HepG2 (cell line): ENCODE results near the gene TOP2A. TPM values are rescaled to one million over a fixed set of nuclear protein-coding genes. Genes with fewer than 3 reads are reported as not detected.

Source experiments
- ATAC-seq: fragments of 200-7000 bp; cut with Tn5 transposase; 3 replicates; pipeline ENCODE4 v1.9.1; 2020; ENCODE audit warnings: mild to moderate bottlenecking, moderate library complexity
- BruUV-seq: library from RNA; stranded (reverse); fragments of 400-500 nt; replicated peaks from 2 replicates; lab custom pipeline; 2021; lab: Mats Ljungman, UMichigan
- CTCF ChIA-PET: fragments of 300-600 bp; formaldehyde crosslinking; extraction: SDS; loops from one replicate; lab custom pipeline; 2021; ENCODE audit warnings: low total read pairs, inconsistent platforms, low intra/inter-chr PET ratio; lab: Yijun Ruan, JAX
- POLR2A ChIA-PET: fragments of 350-600 bp; sonication (Branson Sonifier 250); formaldehyde crosslinking; loops from one replicate; lab custom pipeline; 2020; ENCODE audit warnings: antibody characterized with exemption, inconsistent platforms; lab: Yijun Ruan, JAX
- DNase-seq: peaks from one replicate; pipeline ENCODE4 v3.0.0-alpha.2; 2015; ENCODE audit warnings: low spot score
- FAIRE-seq: peaks from 3 replicates; lab custom pipeline; 2011; peaks lifted over from hg19 to GRCh38; lab: Jason Lieb, UNC
- H2AFZ ChIP-seq: one replicate; pipeline ENCODE4 v1.6.1; 2011; ENCODE audit warnings: low read length, inconsistent platforms
- H3K27ac ChIP-seq: fragments of 300-600 bp; 3 replicates; pipeline ENCODE4 v1.8.0; 2011; ENCODE audit warnings: mixed run types, mild to moderate bottlenecking, mixed read lengths, low read length, inconsistent platforms; ENCODE audit not compliant: insufficient read depth; ENCODE audit errors: extremely low read length
- H3K27me3 ChIP-seq, 2 experiments: fragments of 200-600 bp in 1 of 2; 2 replicates in 1 of 2; 3 replicates in 1 of 2; pipeline versions ENCODE4 v1.6.0 to v1.8.0; 2011; ENCODE audit warnings: low read length in 2 of 2, mild to moderate bottlenecking in 2 of 2, moderate library complexity in 2 of 2, inconsistent platforms in 1 of 2; ENCODE audit not compliant: insufficient read depth in 2 of 2, control insufficient read depth in 1 of 2
- H3K36me3 ChIP-seq, 2 experiments: fragments of 200-600 bp in 1 of 2; replicated peaks in 1 of 2; 2 replicates in 1 of 2; 3 replicates in 1 of 2; pipeline versions ENCODE4 v1.5.1 to v1.8.0; 2011; ENCODE audit warnings: low read length in 2 of 2, inconsistent platforms in 1 of 2; ENCODE audit not compliant: insufficient read depth in 2 of 2, control insufficient read depth in 1 of 2
- H3K4me1 ChIP-seq: 2 replicates; pipeline ENCODE4 v1.5.1; 2012; ENCODE audit warnings: low read length, inconsistent platforms; ENCODE audit not compliant: insufficient read depth
- H3K4me2 ChIP-seq: 2 replicates; pipeline ENCODE4 v1.6.0; 2011; ENCODE audit warnings: low read depth, low read length, inconsistent platforms
- H3K4me3 ChIP-seq, 3 experiments: fragments of 200-600 bp in 1 of 3; sonication (generic), shearing (Covaris generic) in 1 of 3; replicated peaks in 1 of 3; 2 replicates each; pipeline ENCODE4 v1.5.1; 2011 to 2016; ENCODE audit warnings: low read length in 3 of 3, inconsistent platforms in 2 of 3, low read depth in 2 of 3, mild to moderate bottlenecking in 2 of 3, control low read depth in 1 of 3, mixed read lengths in 1 of 3; ENCODE audit not compliant: insufficient read depth in 1 of 3
- H3K79me2 ChIP-seq: one replicate; pipeline ENCODE4 v1.6.1; 2011; ENCODE audit warnings: low read length, inconsistent platforms; ENCODE audit not compliant: insufficient read depth
- H3K9ac ChIP-seq: 2 replicates; pipeline ENCODE4 v1.6.0; 2011; ENCODE audit warnings: mild to moderate bottlenecking, low read depth, low read length, inconsistent platforms; ENCODE audit not compliant: insufficient read depth
- H3K9me3 ChIP-seq: 2 replicates; pipeline ENCODE4 v1.5.1; 2012; ENCODE audit warnings: mild to moderate bottlenecking, low read length
- H4K20me1 ChIP-seq: 2 replicates; pipeline ENCODE4 v1.6.0; 2011; ENCODE audit warnings: inconsistent platforms, mild to moderate bottlenecking, low read length, moderate library complexity; ENCODE audit not compliant: insufficient read depth
- CREBL2 ChIP-seq: sonication (generic); formaldehyde crosslinking; IDR thresholded peaks from 2 replicates; pipeline ENCODE4 v1.8.1; 2023; ENCODE audit warnings: missing genetic modification reagents, mild to moderate bottlenecking, borderline replicate concordance
- FOXP1 ChIP-seq, 2 experiments: fragments of 450-650 bp in 1 of 2; IDR thresholded peaks; 2 replicates each; pipeline ENCODE4 v1.6.1; 2017 to 2018; ENCODE audit warnings: antibody characterized with exemption in 1 of 2
- HIVEP1 ChIP-seq: sonication (generic); formaldehyde crosslinking; IDR thresholded peaks from 2 replicates; pipeline ENCODE4 v1.4.0; 2020; ENCODE audit warnings: mild to moderate bottlenecking, missing genetic modification reagents
- KDM2A ChIP-seq: sonication (generic); formaldehyde crosslinking; IDR thresholded peaks from 2 replicates; pipeline ENCODE4 v1.4.0; 2020; ENCODE audit warnings: low read depth, missing genetic modification reagents, borderline replicate concordance
- MAFK ChIP-seq, 2 experiments: IDR thresholded peaks in 1 of 2; conservative IDR thresholded peaks in 1 of 2; 2 replicates each; pipeline ENCODE4 v1.6.1; 2011; ENCODE audit warnings: improper control_type of control experiment in 2 of 2, low read length in 2 of 2
- MATR3 ChIP-seq: sonication (generic); formaldehyde crosslinking; IDR thresholded peaks from 2 replicates; pipeline ENCODE4 v1.4.0; 2020; ENCODE audit warnings: missing genetic modification reagents
- MTF1 ChIP-seq: sonication (generic); formaldehyde crosslinking; IDR thresholded peaks from 2 replicates; pipeline ENCODE4 v1.5.0; 2020; ENCODE audit warnings: missing genetic modification reagents
- MTF2 ChIP-seq: sonication (generic); formaldehyde crosslinking; IDR thresholded peaks from 2 replicates; pipeline ENCODE4 v1.5.0; 2020; ENCODE audit warnings: missing genetic modification reagents, borderline replicate concordance
- POLR2G ChIP-seq: fragments of 200-400 bp; formaldehyde crosslinking; IDR thresholded peaks from 2 replicates; pipeline ENCODE4 v1.6.1; 2018; ENCODE audit warnings: mild to moderate bottlenecking, low read depth, low read length, moderate library complexity
- SALL1 ChIP-seq: sonication (generic); formaldehyde crosslinking; IDR thresholded peaks from 2 replicates; pipeline ENCODE4 v1.8.0; 2022; ENCODE audit warnings: mild to moderate bottlenecking, missing genetic modification reagents
- SRY ChIP-seq: sonication (generic); formaldehyde crosslinking; IDR thresholded peaks from 2 replicates; pipeline ENCODE4 v1.8.0; 2022; ENCODE audit warnings: mild to moderate bottlenecking, missing genetic modification reagents
- XRCC5 ChIP-seq: fragments of 200-400 bp; formaldehyde crosslinking; optimal IDR thresholded peaks from 2 replicates; pipeline ENCODE3; 2017; ENCODE audit warnings: mild to moderate bottlenecking, low read length
- ZBTB38 ChIP-seq: sonication (generic); formaldehyde crosslinking; IDR thresholded peaks from 2 replicates; pipeline ENCODE4 v1.5.1; 2020; ENCODE audit warnings: mild to moderate bottlenecking, missing genetic modification reagents
- ZC3H13 ChIP-seq: sonication (generic); formaldehyde crosslinking; IDR thresholded peaks from 2 replicates; pipeline ENCODE4 v1.8.1; 2023; ENCODE audit warnings: mild to moderate bottlenecking, missing genetic modification reagents, moderate library complexity
- ZEB1 ChIP-seq: IDR thresholded peaks from 2 replicates; pipeline ENCODE4 v1.6.1; 2012; ENCODE audit warnings: mild to moderate bottlenecking, low read depth, inconsistent platforms; ENCODE audit not compliant: insufficient replicate concordance
- ZKSCAN8 ChIP-seq: IDR thresholded peaks from 2 replicates; pipeline ENCODE4 v1.6.1; 2016; ENCODE audit warnings: borderline replicate concordance, missing genetic modification reagents, missing compliant biosample characterization
- ZNF740 ChIP-seq: sonication (generic); formaldehyde crosslinking; IDR thresholded peaks from 2 replicates; pipeline ENCODE4 v1.4.0; 2020; ENCODE audit warnings: missing genetic modification reagents
- ZNF770 ChIP-seq: sonication (generic); formaldehyde crosslinking; IDR thresholded peaks from 2 replicates; pipeline ENCODE4 v1.5.0; 2020; ENCODE audit warnings: mild to moderate bottlenecking, missing genetic modification reagents
- ZZZ3 ChIP-seq: sonication (generic); formaldehyde crosslinking; IDR thresholded peaks from 2 replicates; pipeline ENCODE4 v1.4.0; 2020; ENCODE audit warnings: missing genetic modification reagents, mild to moderate bottlenecking, borderline replicate concordance
- WGBS: methylation state at CpG from one replicate; pipeline ENCODE4 v1.1.6; 2017; ENCODE audit warnings: low lambda C conversion rate; 5-methylcytosine and 5-hydroxymethylcytosine counted together
- in situ Hi-C: cut with HindIII; loops from 2 replicates; pipeline ENCODE4 v1.10.0; 2017; ENCODE audit warnings: low pct_unique_long_range_greater_than_20kb; ENCODE audit not compliant: extremely low pct_ligation_motif_present
- intact Hi-C: fragments of 100-400 bp; cut with micrococcal nuclease; formaldehyde crosslinking; loops from one replicate; pipeline ENCODE4 v1.10.0; 2022; ENCODE audit not compliant: unreplicated experiment
- polyA plus RNA-seq, 8 experiments: library from polyadenylated mRNA; depleted of rRNA in 3 of 8; stranded (reverse) in 7 of 8; unstranded in 1 of 8; fragments of >200 nt; fragmentation: Illumina TruSeq in 4 of 8; extraction: Trizol in 4 of 8; gene quantifications; 2 replicates each; pipeline versions ENCODE4 v1.2.1 to v1.2.3, GENCODE V29; 2011 to 2016; ENCODE audit warnings: low read depth in 4 of 8, missing spikeins in 1 of 8, mixed read lengths in 1 of 8; ENCODE audit not compliant: insufficient read depth in 1 of 8
- total RNA-seq, 5 experiments: library from RNA; depleted of rRNA; stranded (reverse); fragments of >200 nt; fragmentation: Illumina TruSeq; extraction: Trizol; gene quantifications; 2 replicates each; pipeline ENCODE4 v1.2.3, GENCODE V29; 2016; ENCODE audit warnings: low read depth in 1 of 5
- TF ChIP-seq, protein P1 (sequence below): sonication (generic); formaldehyde crosslinking; IDR thresholded peaks from 2 replicates; pipeline ENCODE4 v1.8.1; 2022; ENCODE audit warnings: mild to moderate bottlenecking, missing genetic modification reagents

The TOP2A gene
- total and polyA plus RNA-seq, 2 of the 13 experiments (the other 11 are each of a cell fraction or from before 2014, with no cell fraction given) = 108 to 327 TPM

DNA sequence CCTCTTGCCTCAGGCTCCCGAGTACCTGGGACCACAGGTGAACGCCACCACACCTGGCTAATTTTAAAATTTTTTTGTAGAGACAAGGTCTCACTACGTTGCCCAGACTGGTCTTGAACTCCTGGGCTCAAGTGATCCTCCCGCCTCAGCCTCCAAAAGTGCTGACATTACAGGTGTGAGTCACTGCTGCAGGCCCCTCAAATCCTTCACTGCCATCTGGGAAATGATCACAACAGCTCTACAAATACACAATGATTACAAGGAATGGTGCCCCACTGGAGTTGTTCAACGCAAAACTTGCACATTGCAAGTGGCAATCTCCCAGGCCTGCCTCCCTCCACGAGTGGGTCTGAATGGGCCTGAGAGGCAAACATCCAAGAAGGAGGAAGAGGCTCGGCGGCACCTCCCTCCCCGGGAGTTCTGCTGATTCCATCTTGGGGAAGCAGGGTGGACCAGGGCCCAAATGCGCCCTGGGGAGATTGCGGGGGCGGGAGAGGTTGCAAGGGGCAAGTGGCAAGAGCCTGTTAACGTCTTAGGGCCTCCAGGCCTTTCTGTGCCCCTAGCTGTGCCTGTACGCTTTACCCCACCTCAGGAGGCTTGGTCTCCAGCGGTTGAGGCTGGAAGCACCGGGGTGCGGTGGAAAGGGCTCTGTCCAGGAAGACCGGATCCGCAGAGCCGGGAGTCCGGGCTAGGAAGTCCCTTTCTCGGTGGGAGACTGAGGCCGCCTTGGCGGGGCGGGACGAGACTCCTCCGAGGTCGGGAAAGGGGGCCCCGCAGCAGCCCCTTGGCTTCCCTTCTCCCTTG lies 24.9 kb upstream of the TOP2A start:
- ATAC-seq (no peak), FAIRE-seq (no peak), DNase-seq (no peak)
- H3K27me3 ChIP-seq = peaks cover 1 to 6% of the 10 kb centered on the region in 2 experiments; a peak in 3 of 5 replicates
- no peaks in the 10 kb centered on the region for H3K36me3 ChIP-seq
- H3K4me1 ChIP-seq = peaks cover 46% of the 10 kb centered on the region
- H3K4me2 ChIP-seq = peak overlapping the region; percentile 98
- no peak overlapping the region for H3K9ac ChIP-seq
- peak overlapping the region in 2 of 3 experiments; percentile 67 to 81; a peak in 3 of 6 replicates for H3K4me3 ChIP-seq
- ChIA-PET POLR2A (interaction anchor here (1.2 to 1.9 kb wide), 6 partner anchors 20 to 109 kb away, joined by 3 to 6 read pairs (median 4); no protein-coding TSS in a partner anchor), CTCF (interaction anchor here (1.5 to 1.8 kb wide), 2 partner anchors 90 to 118 kb away, joined by 4 to 8 read pairs; no protein-coding TSS in a partner anchor)
- 78% methylated on average over 23 of the region's 29 CpGs for WGBS
- no peak overlapping the region for H2AFZ ChIP-seq
- no peaks in the 10 kb centered on the region for H3K79me2 ChIP-seq
- H3K27ac ChIP-seq = no peak overlapping the region
- in situ Hi-C loops (loop anchor here (5.0 kb wide), 2 partner anchors 90 to 120 kb away; no protein-coding TSS in a partner anchor), intact Hi-C loops (loop anchor here (2.0 kb wide), 1 partner anchor 20 kb away; no protein-coding TSS in a partner anchor)
- no peaks in the 10 kb centered on the region for H4K20me1 ChIP-seq
- H3K9me3 ChIP-seq = no peaks in the 10 kb centered on the region
- no TSS peak for BruUV-seq
- TF ChIP-seq HIVEP1 (CRISPR knock-in tag) (peak; percentile 32; the same call in 1 of the 2 replicates), MATR3 (no peak), FOXP1 (IDR thresholded peaks at IDR 0.05) (no peak), FOXP1 (CRISPR knock-in tag; IDR thresholded peaks at IDR 0.05) (no peak), ZNF770 (peak; percentile 39), CREBL2 (CRISPR knock-in tag) (no peak), MTF2 (CRISPR knock-in tag) (no peak), ZZZ3 (CRISPR knock-in tag) (no peak), MTF1 (CRISPR knock-in tag) (no peak), KDM2A (CRISPR knock-in tag) (0 out of 2 replicates have a peak, but pooled peaks have one; percentile 21), ZBTB38 (CRISPR knock-in tag) (no peak; the same call in 1 of the 2 replicates), ZNF740 (CRISPR knock-in tag) (no peak), ZKSCAN8 (CRISPR knock-in tag) (no peak), MAFK (conservative IDR thresholded peaks at IDR 0.05 in 1 of 2, IDR thresholded peaks at IDR 0.05 in 1 of 2; ENCODE audit: low read length in 2 of 2) (peak; percentile 7 to 37; a peak in 1 of 4 replicates), ZEB1 (no peak), POLR2G (no peak), XRCC5 (no peak), ZC3H13 (no peak), SALL1 (0 out of 2 replicates have a peak, but pooled peaks have one; percentile 6), SRY (no peak)
- TF ChIP-seq, protein P1, sequence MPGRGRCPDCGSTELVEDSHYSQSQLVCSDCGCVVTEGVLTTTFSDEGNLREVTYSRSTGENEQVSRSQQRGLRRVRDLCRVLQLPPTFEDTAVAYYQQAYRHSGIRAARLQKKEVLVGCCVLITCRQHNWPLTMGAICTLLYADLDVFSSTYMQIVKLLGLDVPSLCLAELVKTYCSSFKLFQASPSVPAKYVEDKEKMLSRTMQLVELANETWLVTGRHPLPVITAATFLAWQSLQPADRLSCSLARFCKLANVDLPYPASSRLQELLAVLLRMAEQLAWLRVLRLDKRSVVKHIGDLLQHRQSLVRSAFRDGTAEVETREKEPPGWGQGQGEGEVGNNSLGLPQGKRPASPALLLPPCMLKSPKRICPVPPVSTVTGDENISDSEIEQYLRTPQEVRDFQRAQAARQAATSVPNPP (CRISPR knock-in tag) = no peak
